A673 (cell line): ENCODE measurements around the gene SMIM28. TPM values are rescaled to one million over a fixed set of nuclear protein-coding genes. Genes with fewer than 3 reads are reported as not detected.

ENCODE experiments used
- BruUV-seq: library from RNA; stranded (reverse); fragments of 400-500 nt; replicated peaks from 2 replicates; lab custom pipeline; 2021; lab: Mats Ljungman, UMichigan
- CTCF ChIA-PET: fragments of 300-600 bp; sonication (Branson Sonifier 250); formaldehyde crosslinking; loops from one replicate; lab custom pipeline; 2022; ENCODE audit warnings: antibody characterized with exemption; lab: Charles Lee
- POLR2A ChIA-PET: fragments of 300-600 bp; sonication (Branson Sonifier 250); formaldehyde crosslinking; loops from one replicate; lab custom pipeline; 2022; ENCODE audit warnings: antibody characterized with exemption; ENCODE audit not compliant: low non-redundant PET; lab: Charles Lee
- DNase-seq: peaks from one replicate; pipeline ENCODE4 v3.0.0-alpha.2; 2015; ENCODE audit warnings: low spot score
- H3K27ac ChIP-seq: fragments of 200-600 bp; sonication (generic); 2 replicates; pipeline ENCODE4 v1.5.1; 2016; ENCODE audit warnings: mixed run types, low read depth, mild to moderate bottlenecking, mixed read lengths, antibody characterized with exemption, low read length; ENCODE audit not compliant: poor library complexity, severe bottlenecking
- H3K27me3 ChIP-seq: fragments of 200-600 bp; sonication (generic); replicated peaks from 2 replicates; pipeline ENCODE4 v1.6.1; 2017; ENCODE audit warnings: mixed run types, low read depth, mild to moderate bottlenecking, mixed read lengths, antibody characterized with exemption, low read length; ENCODE audit not compliant: insufficient read depth, poor library complexity
- H3K36me3 ChIP-seq: fragments of 200-600 bp; sonication (generic); 2 replicates; pipeline ENCODE4 v1.6.1; 2016; ENCODE audit warnings: mixed run types, mild to moderate bottlenecking, mixed read lengths, antibody characterized with exemption, low read length; ENCODE audit not compliant: insufficient read depth, poor library complexity, severe bottlenecking
- H3K4me1 ChIP-seq: fragments of 200-600 bp; sonication (generic); 2 replicates; pipeline ENCODE4 v1.6.1; 2017; ENCODE audit warnings: mixed run types, mild to moderate bottlenecking, mixed read lengths, antibody characterized with exemption, low read length; ENCODE audit not compliant: insufficient read depth, poor library complexity, severe bottlenecking
- H3K4me3 ChIP-seq: fragments of 200-600 bp; sonication (generic); 2 replicates; pipeline ENCODE4 v1.5.1; 2016; ENCODE audit warnings: low read depth, mixed run types, mild to moderate bottlenecking, mixed read lengths, low read length; ENCODE audit not compliant: poor library complexity, severe bottlenecking
- H3K9me3 ChIP-seq: fragments of 200-600 bp; sonication (generic); 2 replicates; pipeline ENCODE4 v1.6.1; 2016; ENCODE audit warnings: mixed run types, low read depth, mild to moderate bottlenecking, mixed read lengths, antibody characterized with exemption, low read length; ENCODE audit not compliant: poor library complexity, severe bottlenecking
- EZH2 ChIP-seq: fragments of 200-600 bp; sonication (generic); IDR thresholded peaks from 2 replicates; pipeline ENCODE4 v1.6.1; 2017; ENCODE audit warnings: borderline replicate concordance, low read depth, mild to moderate bottlenecking, mixed read lengths, antibody characterized with exemption, low read length; ENCODE audit not compliant: poor library complexity, severe bottlenecking
- intact Hi-C: fragments of 100-400 bp; cut with micrococcal nuclease; formaldehyde crosslinking; loops from one replicate; pipeline ENCODE4 v1.10.0; 2022; ENCODE audit not compliant: unreplicated experiment
- total RNA-seq: library from RNA; stranded (reverse); gene quantifications from 2 replicates; pipeline ENCODE4 v1.2.3, GENCODE V29; 2021
- TF ChIP-seq, protein P1 (sequence below): fragments of 300-800, 200-600 bp; sonication (generic); conservative IDR thresholded peaks from 2 replicates; pipeline ENCODE4 v1.5.1; 2017; ENCODE audit warnings: low read depth, mild to moderate bottlenecking, antibody characterized with exemption, low read length, moderate library complexity, mixed read lengths

The SMIM28 gene
- total RNA-seq, 1 experiment from 2014 or later, result not detected

DNA sequence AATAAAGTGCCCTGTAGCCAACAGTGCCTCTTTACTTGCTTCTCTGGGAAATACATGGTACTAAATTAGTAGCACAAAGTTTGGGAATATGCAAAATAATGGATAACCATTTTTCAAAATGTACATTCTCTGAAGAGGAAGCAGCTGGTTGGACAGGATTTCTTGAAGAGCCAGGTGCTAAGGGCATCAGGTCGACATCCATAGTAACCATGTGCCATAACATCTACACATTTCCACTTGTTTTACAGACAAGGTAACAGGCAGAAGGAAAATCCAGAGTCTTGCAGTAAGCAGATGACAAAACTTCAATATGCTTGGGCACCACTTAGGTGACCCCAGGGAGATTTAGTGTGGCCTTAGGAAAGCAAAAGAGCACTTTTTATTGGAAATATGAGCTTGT is 36.5 kb upstream of the SMIM28 start:
- intact Hi-C loops, result no loop called here
- ChIA-PET POLR2A (no interaction called here), CTCF (no interaction called here)
- DNase-seq, result no peak
- BruUV-seq, result no TSS peak
- Histone ChIP-seq H3K4me3 (no peak overlapping the region), H3K4me1 (no peaks in the 10 kb centered on the region), H3K9me3 (no peaks in the 10 kb centered on the region), H3K36me3 (no peaks in the 10 kb centered on the region), H3K27ac (no peak overlapping the region), H3K27me3 (no peaks in the 10 kb centered on the region)
- no peak for TF ChIP-seq EZH2
- TF ChIP-seq, protein P1, sequence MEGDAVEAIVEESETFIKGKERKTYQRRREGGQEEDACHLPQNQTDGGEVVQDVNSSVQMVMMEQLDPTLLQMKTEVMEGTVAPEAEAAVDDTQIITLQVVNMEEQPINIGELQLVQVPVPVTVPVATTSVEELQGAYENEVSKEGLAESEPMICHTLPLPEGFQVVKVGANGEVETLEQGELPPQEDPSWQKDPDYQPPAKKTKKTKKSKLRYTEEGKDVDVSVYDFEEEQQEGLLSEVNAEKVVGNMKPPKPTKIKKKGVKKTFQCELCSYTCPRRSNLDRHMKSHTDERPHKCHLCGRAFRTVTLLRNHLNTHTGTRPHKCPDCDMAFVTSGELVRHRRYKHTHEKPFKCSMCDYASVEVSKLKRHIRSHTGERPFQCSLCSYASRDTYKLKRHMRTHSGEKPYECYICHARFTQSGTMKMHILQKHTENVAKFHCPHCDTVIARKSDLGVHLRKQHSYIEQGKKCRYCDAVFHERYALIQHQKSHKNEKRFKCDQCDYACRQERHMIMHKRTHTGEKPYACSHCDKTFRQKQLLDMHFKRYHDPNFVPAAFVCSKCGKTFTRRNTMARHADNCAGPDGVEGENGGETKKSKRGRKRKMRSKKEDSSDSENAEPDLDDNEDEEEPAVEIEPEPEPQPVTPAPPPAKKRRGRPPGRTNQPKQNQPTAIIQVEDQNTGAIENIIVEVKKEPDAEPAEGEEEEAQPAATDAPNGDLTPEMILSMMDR, result no peak

DNA sequence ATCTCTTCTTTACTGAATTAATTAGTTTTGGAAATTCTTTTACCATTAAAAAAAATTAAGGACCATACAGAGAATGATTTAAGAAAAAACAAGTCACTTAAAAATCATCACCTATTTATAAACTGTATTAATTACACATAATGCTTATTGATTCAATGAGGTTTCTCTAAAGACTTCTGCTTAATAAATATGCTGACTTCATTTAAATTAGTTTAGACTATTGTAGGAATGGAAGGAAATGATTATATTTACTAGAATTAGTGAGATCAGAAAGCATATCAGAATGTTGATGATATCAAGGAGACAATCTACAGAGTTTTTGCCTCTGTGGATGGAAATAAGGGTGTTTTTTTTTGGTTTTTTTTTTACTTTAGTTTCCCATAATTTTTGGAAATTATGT is 34.6 kb upstream of the SMIM28 start:
- ChIA-PET CTCF (no interaction called here), POLR2A (no interaction called here)
- Histone ChIP-seq H3K4me1 (no peaks in the 10 kb centered on the region), H3K4me3 (no peak overlapping the region), H3K9me3 (no peaks in the 10 kb centered on the region), H3K27ac (no peak overlapping the region), H3K36me3 (no peaks in the 10 kb centered on the region), H3K27me3 (no peaks in the 10 kb centered on the region)
- TF ChIP-seq EZH2, result no peak
- TF ChIP-seq, protein P1, result no peak
- intact Hi-C loops, result no loop called here
- BruUV-seq, result no TSS peak
- no peak for DNase-seq

DNA sequence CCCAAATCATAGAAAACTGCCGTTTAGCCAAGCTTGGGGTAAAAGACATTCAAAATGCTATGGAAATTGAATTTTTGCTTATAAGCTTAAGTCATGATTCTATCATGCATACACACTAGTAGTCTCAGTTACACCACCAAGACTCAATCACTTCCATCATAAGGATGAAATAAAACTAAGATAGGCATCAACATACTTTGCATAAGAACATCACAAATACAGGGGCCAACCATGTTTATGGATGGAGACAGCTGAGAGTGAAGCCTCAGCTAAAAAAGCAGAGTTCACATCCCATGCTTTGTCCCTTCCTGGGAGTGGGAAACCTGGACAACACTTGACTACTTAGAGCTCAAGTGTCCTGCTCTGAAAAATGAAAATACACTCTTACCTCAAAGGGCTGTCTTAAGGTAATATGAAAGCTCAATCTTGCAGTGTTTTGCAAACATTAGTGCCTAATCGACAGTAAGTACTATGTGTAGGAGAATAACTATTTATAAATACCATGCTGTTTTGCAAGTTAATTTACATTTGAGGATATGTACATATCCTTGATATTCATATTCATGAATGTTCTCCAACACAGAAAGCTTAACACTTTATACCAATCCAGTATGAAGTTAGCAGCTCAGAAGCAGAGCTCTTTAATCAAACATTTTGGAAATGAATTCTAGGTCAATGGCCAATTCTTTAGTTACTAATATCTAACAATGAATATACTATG is 32.0 kb upstream of the SMIM28 start:
- DNase-seq, result no peak
- Histone ChIP-seq H3K4me3 (no peak overlapping the region), H3K36me3 (no peaks in the 10 kb centered on the region), H3K4me1 (no peaks in the 10 kb centered on the region), H3K9me3 (no peaks in the 10 kb centered on the region), H3K27me3 (no peaks in the 10 kb centered on the region), H3K27ac (no peak overlapping the region)
- CTCF ChIA-PET, result interaction anchor here (0.9 kb wide), 1 partner anchor 37 kb away, joined by 4 read pairs; no protein-coding TSS in a partner anchor
- intact Hi-C loops, result no loop called here
- POLR2A ChIA-PET, result no interaction called here
- no TSS peak for BruUV-seq
- TF ChIP-seq EZH2, result no peak
- TF ChIP-seq, protein P1, result no peak
